Panc1 (cell line): Measurements from ENCODE around the gene SERPIND1.

Experiments used
- POLR2AphosphoS5 ChIP-seq: IDR thresholded peaks from 2 replicates; pipeline ENCODE4 v1.6.1; 2012; ENCODE audit warnings: mild to moderate bottlenecking, low read depth, low read length, moderate library complexity
- TF ChIP-seq, protein P1 (sequence below): fragments of 450-650 bp; IDR thresholded peaks from 2 replicates; pipeline ENCODE4 v1.5.1; 2017; ENCODE audit warnings: mild to moderate bottlenecking
- TF ChIP-seq, protein P2 (sequence below), 2 experiments: IDR thresholded peaks; 2 replicates each; pipeline ENCODE4 v1.6.1; 2011 to 2012; ENCODE audit warnings: low read depth in 2 of 2, control low read depth in 1 of 2, low read length in 1 of 2, mild to moderate bottlenecking in 1 of 2, moderate library complexity in 1 of 2; ENCODE audit not compliant: insufficient read depth in 1 of 2

DNA sequence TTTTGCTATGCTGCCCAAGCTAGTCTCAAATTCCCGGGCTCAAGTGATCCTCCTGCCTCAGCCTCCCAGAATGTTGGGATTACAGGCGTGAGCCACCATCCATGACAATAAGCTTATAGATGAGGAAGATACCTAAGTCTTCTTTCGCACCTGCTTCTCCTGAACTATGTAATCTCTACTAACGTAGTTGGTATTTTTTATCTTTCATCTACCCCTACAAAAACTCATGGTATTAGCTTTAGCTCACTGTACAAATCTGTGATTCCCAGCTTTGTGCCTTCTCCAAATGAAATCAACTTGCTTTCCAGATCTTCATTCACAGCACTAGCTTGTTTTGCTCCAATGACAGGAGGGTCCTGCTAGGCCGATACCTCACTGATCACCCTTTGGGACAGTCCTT, 48.3 kb downstream of the SERPIND1 start:
- TF ChIP-seq, protein P1, sequence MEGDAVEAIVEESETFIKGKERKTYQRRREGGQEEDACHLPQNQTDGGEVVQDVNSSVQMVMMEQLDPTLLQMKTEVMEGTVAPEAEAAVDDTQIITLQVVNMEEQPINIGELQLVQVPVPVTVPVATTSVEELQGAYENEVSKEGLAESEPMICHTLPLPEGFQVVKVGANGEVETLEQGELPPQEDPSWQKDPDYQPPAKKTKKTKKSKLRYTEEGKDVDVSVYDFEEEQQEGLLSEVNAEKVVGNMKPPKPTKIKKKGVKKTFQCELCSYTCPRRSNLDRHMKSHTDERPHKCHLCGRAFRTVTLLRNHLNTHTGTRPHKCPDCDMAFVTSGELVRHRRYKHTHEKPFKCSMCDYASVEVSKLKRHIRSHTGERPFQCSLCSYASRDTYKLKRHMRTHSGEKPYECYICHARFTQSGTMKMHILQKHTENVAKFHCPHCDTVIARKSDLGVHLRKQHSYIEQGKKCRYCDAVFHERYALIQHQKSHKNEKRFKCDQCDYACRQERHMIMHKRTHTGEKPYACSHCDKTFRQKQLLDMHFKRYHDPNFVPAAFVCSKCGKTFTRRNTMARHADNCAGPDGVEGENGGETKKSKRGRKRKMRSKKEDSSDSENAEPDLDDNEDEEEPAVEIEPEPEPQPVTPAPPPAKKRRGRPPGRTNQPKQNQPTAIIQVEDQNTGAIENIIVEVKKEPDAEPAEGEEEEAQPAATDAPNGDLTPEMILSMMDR, result no peak
- no peak for TF ChIP-seq POLR2AphosphoS5
- TF ChIP-seq, protein P2, sequence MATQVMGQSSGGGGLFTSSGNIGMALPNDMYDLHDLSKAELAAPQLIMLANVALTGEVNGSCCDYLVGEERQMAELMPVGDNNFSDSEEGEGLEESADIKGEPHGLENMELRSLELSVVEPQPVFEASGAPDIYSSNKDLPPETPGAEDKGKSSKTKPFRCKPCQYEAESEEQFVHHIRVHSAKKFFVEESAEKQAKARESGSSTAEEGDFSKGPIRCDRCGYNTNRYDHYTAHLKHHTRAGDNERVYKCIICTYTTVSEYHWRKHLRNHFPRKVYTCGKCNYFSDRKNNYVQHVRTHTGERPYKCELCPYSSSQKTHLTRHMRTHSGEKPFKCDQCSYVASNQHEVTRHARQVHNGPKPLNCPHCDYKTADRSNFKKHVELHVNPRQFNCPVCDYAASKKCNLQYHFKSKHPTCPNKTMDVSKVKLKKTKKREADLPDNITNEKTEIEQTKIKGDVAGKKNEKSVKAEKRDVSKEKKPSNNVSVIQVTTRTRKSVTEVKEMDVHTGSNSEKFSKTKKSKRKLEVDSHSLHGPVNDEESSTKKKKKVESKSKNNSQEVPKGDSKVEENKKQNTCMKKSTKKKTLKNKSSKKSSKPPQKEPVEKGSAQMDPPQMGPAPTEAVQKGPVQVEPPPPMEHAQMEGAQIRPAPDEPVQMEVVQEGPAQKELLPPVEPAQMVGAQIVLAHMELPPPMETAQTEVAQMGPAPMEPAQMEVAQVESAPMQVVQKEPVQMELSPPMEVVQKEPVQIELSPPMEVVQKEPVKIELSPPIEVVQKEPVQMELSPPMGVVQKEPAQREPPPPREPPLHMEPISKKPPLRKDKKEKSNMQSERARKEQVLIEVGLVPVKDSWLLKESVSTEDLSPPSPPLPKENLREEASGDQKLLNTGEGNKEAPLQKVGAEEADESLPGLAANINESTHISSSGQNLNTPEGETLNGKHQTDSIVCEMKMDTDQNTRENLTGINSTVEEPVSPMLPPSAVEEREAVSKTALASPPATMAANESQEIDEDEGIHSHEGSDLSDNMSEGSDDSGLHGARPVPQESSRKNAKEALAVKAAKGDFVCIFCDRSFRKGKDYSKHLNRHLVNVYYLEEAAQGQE (IDR thresholded peaks at IDR 0.05; ENCODE audit: insufficient read depth in 1 of 2, low read depth in 2 of 2, low read length in 1 of 2), result no peak
